Measurements from ENCODE around the gene NDUFV3.
"Not testable (repeated sequence)": the region's sequence is repeated elsewhere in the genome, so short reads cannot be mapped to it uniquely, and the experiment has no call there.

Gene NDUFV3

GRCh38 chr21:42939582-42940413 lies 46.7 kb downstream of the NDUFV3 start:
- TF ChIP-seq CTCF (IDR thresholded peaks at IDR 0.05; ENCODE audit: control insufficient read depth, insufficient read depth, low read depth, low read length, missing control alignments) = no peak
- peak; percentile 89 for DNase-seq (ENCODE audit: low read depth)
- H3K4me3 ChIP-seq (ENCODE audit: control insufficient read depth, low read depth, low read length) = peak overlapping the region; percentile 32

- H3K4me3 ChIP-seq (ENCODE audit: control insufficient read depth, low read depth, low read length) = no peak overlapping the region
- no peak for DNase-seq (ENCODE audit: low read depth)
- TF ChIP-seq CTCF (IDR thresholded peaks at IDR 0.05; ENCODE audit: control insufficient read depth, insufficient read depth, low read depth, low read length, missing control alignments) = no peak
These were observed 48.6 kb downstream of the NDUFV3 start for GRCh38 chr21:42941696-42942085.

- no peak for TF ChIP-seq CTCF (IDR thresholded peaks at IDR 0.05; ENCODE audit: control insufficient read depth, insufficient read depth, low read depth, low read length, missing control alignments)
- H3K4me3 ChIP-seq (ENCODE audit: control insufficient read depth, low read depth, low read length) = no peak overlapping the region
- DNase-seq (ENCODE audit: low read depth) = no peak
These were observed 49.1 kb downstream of the NDUFV3 start for GRCh38 chr21:42942244-42942643.

- not testable (repeated sequence) for H3K4me3 ChIP-seq (ENCODE audit: control insufficient read depth, low read depth, low read length)
These were observed 56.1 kb downstream of the NDUFV3 start for GRCh38 chr21:42949094-42949755.

GRCh38 chr21:42951193-42951592 lies 58.1 kb downstream of the NDUFV3 start:
- not testable (repeated sequence) for DNase-seq (ENCODE audit: low read depth); H3K4me3 ChIP-seq (ENCODE audit: control insufficient read depth, low read depth, low read length)

More at GRCh38 chr21:42949094-42949755, 56.1 kb downstream of the NDUFV3 start:
- DNase-seq (ENCODE audit: low read depth) = not testable (repeated sequence)

- DNase-seq (ENCODE audit: low read depth) = no peak
- TF ChIP-seq CTCF (IDR thresholded peaks at IDR 0.05; ENCODE audit: control insufficient read depth, insufficient read depth, low read depth, low read length, missing control alignments) = no peak
- no peak overlapping the region for H3K4me3 ChIP-seq (ENCODE audit: control insufficient read depth, low read depth, low read length)
These were observed 63.9 kb downstream of the NDUFV3 start for GRCh38 chr21:42956824-42957630.

- H3K4me3 ChIP-seq (ENCODE audit: control insufficient read depth, low read depth, low read length); DNase-seq (ENCODE audit: low read depth): not testable (repeated sequence)
These were observed 65.0 kb downstream of the NDUFV3 start for GRCh38 chr21:42958122-42958521.

GRCh38 chr21:42959728-42960127 lies 66.6 kb downstream of the NDUFV3 start:
- no peak for TF ChIP-seq CTCF (IDR thresholded peaks at IDR 0.05; ENCODE audit: control insufficient read depth, insufficient read depth, low read depth, low read length, missing control alignments)
- H3K4me3 ChIP-seq (ENCODE audit: control insufficient read depth, low read depth, low read length) = no peak overlapping the region
- DNase-seq (ENCODE audit: low read depth) = no peak
